HepG2 (cell line): ENCODE results near the gene PIBF1. TPM values are rescaled to one million over a fixed set of nuclear protein-coding genes. Genes with fewer than 3 reads are reported as not detected.

ENCODE experiments used
- ATAD3A ChIP-seq: sonication (generic); formaldehyde crosslinking; IDR thresholded peaks from 2 replicates; pipeline ENCODE4 v1.4.0; 2020; ENCODE audit warnings: missing genetic modification reagents
- ATF5 ChIP-seq: sonication (generic); formaldehyde crosslinking; IDR thresholded peaks from 2 replicates; pipeline ENCODE4 v1.4.0; 2020; ENCODE audit warnings: mild to moderate bottlenecking, low read depth, missing genetic modification reagents
- DNMT3B ChIP-seq: conservative IDR thresholded peaks from 2 replicates; pipeline ENCODE4 v1.6.1; 2016; ENCODE audit warnings: missing biosample characterization, control low read depth
- FOXK2 ChIP-seq: fragments of 450-650 bp; IDR thresholded peaks from 2 replicates; pipeline ENCODE4 v1.6.1; 2016
- PAF1 ChIP-seq: IDR thresholded peaks from 2 replicates; pipeline ENCODE4 v1.6.1; 2016; ENCODE audit warnings: missing genetic modification reagents, missing compliant biosample characterization
- RBAK ChIP-seq: sonication (generic); formaldehyde crosslinking; IDR thresholded peaks from 2 replicates; pipeline ENCODE4 v1.5.1; 2020; ENCODE audit warnings: mild to moderate bottlenecking, missing genetic modification reagents
- RFX5 ChIP-seq: IDR thresholded peaks from 2 replicates; pipeline ENCODE4 v1.6.1; 2011; ENCODE audit warnings: low read depth, low read length, improper control_type of control experiment
- THAP11 ChIP-seq: IDR thresholded peaks from 2 replicates; pipeline ENCODE4 v1.6.1; 2016; ENCODE audit warnings: missing biosample characterization, missing genetic modification reagents
- ZNF44 ChIP-seq: sonication (generic); formaldehyde crosslinking; IDR thresholded peaks from 2 replicates; pipeline ENCODE4 v1.5.1; 2020; ENCODE audit warnings: mild to moderate bottlenecking, missing genetic modification reagents
- ZNF446 ChIP-seq: sonication (generic); formaldehyde crosslinking; IDR thresholded peaks from 2 replicates; pipeline ENCODE4 v1.5.0; 2020; ENCODE audit warnings: mild to moderate bottlenecking, missing genetic modification reagents
- ZNF614 ChIP-seq: IDR thresholded peaks from 2 replicates; pipeline ENCODE4 v1.6.1; 2018; ENCODE audit warnings: missing biosample characterization, missing genetic modification reagents, inconsistent platforms, borderline replicate concordance
- ZNF619 ChIP-seq: sonication (generic); formaldehyde crosslinking; IDR thresholded peaks from 2 replicates; pipeline ENCODE4 v1.4.0; 2020; ENCODE audit warnings: mild to moderate bottlenecking, missing genetic modification reagents
- ZNF724P ChIP-seq: sonication (generic); formaldehyde crosslinking; IDR thresholded peaks from 2 replicates; pipeline ENCODE4 v1.8.0; 2022; ENCODE audit warnings: missing genetic modification reagents, borderline replicate concordance
- ZNF792 ChIP-seq: IDR thresholded peaks from 2 replicates; pipeline ENCODE4 v1.6.1; 2016
- polyA plus RNA-seq, 8 experiments: library from polyadenylated mRNA; depleted of rRNA in 3 of 8; stranded (reverse) in 7 of 8; unstranded in 1 of 8; fragments of >200 nt; fragmentation: Illumina TruSeq in 4 of 8; extraction: Trizol in 4 of 8; gene quantifications; 2 replicates each; pipeline versions ENCODE4 v1.2.1 to v1.2.3, GENCODE V29; 2011 to 2016; ENCODE audit warnings: low read depth in 4 of 8, missing spikeins in 1 of 8, mixed read lengths in 1 of 8; ENCODE audit not compliant: insufficient read depth in 1 of 8
- total RNA-seq, 5 experiments: library from RNA; depleted of rRNA; stranded (reverse); fragments of >200 nt; fragmentation: Illumina TruSeq; extraction: Trizol; gene quantifications; 2 replicates each; pipeline ENCODE4 v1.2.3, GENCODE V29; 2016; ENCODE audit warnings: low read depth in 1 of 5
- TF ChIP-seq, protein P1 (sequence below): sonication (generic); formaldehyde crosslinking; IDR thresholded peaks from 2 replicates; pipeline ENCODE4 v1.5.0; 2020; ENCODE audit warnings: mild to moderate bottlenecking, missing genetic modification reagents, borderline replicate concordance
- TF ChIP-seq, protein P2 (sequence below): sonication (generic); formaldehyde crosslinking; IDR thresholded peaks from 2 replicates; pipeline ENCODE4 v1.4.0; 2020; ENCODE audit warnings: missing genetic modification reagents
- TF ChIP-seq, protein P3 (sequence below): sonication (generic); formaldehyde crosslinking; conservative IDR thresholded peaks from 2 replicates; pipeline ENCODE4 v1.5.0; 2020; ENCODE audit warnings: missing genetic modification reagents

The PIBF1 gene
- total and polyA plus RNA-seq, 2 of the 13 experiments (the other 11 are each of a cell fraction or from before 2014, with no cell fraction given): 4.2 to 15.8 TPM

- TF ChIP-seq, protein P1, sequence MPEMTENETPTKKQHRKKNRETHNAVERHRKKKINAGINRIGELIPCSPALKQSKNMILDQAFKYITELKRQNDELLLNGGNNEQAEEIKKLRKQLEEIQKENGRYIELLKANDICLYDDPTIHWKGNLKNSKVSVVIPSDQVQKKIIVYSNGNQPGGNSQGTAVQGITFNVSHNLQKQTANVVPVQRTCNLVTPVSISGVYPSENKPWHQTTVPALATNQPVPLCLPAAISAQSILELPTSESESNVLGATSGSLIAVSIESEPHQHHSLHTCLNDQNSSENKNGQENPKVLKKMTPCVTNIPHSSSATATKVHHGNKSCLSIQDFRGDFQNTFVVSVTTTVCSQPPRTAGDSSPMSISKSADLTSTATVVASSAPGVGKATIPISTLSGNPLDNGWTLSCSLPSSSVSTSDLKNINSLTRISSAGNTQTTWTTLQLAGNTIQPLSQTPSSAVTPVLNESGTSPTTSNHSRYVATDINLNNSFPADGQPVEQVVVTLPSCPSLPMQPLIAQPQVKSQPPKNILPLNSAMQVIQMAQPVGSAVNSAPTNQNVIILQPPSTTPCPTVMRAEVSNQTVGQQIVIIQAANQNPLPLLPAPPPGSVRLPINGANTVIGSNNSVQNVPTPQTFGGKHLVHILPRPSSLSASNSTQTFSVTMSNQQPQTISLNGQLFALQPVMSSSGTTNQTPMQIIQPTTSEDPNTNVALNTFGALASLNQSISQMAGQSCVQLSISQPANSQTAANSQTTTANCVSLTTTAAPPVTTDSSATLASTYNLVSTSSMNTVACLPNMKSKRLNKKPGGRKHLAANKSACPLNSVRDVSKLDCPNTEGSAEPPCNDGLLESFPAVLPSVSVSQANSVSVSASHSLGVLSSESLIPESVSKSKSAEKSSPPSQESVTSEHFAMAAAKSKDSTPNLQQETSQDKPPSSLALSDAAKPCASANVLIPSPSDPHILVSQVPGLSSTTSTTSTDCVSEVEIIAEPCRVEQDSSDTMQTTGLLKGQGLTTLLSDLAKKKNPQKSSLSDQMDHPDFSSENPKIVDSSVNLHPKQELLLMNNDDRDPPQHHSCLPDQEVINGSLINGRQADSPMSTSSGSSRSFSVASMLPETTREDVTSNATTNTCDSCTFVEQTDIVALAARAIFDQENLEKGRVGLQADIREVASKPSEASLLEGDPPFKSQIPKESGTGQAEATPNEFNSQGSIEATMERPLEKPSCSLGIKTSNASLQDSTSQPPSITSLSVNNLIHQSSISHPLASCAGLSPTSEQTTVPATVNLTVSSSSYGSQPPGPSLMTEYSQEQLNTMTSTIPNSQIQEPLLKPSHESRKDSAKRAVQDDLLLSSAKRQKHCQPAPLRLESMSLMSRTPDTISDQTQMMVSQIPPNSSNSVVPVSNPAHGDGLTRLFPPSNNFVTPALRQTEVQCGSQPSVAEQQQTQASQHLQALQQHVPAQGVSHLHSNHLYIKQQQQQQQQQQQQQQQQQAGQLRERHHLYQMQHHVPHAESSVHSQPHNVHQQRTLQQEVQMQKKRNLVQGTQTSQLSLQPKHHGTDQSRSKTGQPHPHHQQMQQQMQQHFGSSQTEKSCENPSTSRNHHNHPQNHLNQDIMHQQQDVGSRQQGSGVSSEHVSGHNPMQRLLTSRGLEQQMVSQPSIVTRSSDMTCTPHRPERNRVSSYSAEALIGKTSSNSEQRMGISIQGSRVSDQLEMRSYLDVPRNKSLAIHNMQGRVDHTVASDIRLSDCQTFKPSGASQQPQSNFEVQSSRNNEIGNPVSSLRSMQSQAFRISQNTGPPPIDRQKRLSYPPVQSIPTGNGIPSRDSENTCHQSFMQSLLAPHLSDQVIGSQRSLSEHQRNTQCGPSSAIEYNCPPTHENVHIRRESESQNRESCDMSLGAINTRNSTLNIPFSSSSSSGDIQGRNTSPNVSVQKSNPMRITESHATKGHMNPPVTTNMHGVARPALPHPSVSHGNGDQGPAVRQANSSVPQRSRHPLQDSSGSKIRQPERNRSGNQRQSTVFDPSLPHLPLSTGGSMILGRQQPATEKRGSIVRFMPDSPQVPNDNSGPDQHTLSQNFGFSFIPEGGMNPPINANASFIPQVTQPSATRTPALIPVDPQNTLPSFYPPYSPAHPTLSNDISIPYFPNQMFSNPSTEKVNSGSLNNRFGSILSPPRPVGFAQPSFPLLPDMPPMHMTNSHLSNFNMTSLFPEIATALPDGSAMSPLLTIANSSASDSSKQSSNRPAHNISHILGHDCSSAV (CRISPR knock-in tag): no peak
- TF ChIP-seq ZNF446 (peak; percentile 82), ATAD3A (CRISPR knock-in tag) (no peak), ZNF724P (CRISPR knock-in tag) (peak; percentile 65; the same call in 1 of the 2 replicates), ZNF614 (CRISPR knock-in tag) (no peak), ZNF44 (no peak), RFX5 (peak; percentile 85), DNMT3B (CRISPR knock-in tag) (no peak), THAP11 (CRISPR knock-in tag) (no peak), ZNF792 (CRISPR knock-in tag) (peak; percentile 73; the same call in 1 of the 2 replicates), FOXK2 (no peak), ZNF619 (no peak), PAF1 (CRISPR knock-in tag) (no peak), ATF5 (CRISPR knock-in tag) (no peak), RBAK (no peak)
- TF ChIP-seq, protein P2, sequence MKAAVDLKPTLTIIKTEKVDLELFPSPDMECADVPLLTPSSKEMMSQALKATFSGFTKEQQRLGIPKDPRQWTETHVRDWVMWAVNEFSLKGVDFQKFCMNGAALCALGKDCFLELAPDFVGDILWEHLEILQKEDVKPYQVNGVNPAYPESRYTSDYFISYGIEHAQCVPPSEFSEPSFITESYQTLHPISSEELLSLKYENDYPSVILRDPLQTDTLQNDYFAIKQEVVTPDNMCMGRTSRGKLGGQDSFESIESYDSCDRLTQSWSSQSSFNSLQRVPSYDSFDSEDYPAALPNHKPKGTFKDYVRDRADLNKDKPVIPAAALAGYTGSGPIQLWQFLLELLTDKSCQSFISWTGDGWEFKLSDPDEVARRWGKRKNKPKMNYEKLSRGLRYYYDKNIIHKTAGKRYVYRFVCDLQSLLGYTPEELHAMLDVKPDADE: no peak; the same call in 1 of the 2 replicates
- TF ChIP-seq, protein P3, sequence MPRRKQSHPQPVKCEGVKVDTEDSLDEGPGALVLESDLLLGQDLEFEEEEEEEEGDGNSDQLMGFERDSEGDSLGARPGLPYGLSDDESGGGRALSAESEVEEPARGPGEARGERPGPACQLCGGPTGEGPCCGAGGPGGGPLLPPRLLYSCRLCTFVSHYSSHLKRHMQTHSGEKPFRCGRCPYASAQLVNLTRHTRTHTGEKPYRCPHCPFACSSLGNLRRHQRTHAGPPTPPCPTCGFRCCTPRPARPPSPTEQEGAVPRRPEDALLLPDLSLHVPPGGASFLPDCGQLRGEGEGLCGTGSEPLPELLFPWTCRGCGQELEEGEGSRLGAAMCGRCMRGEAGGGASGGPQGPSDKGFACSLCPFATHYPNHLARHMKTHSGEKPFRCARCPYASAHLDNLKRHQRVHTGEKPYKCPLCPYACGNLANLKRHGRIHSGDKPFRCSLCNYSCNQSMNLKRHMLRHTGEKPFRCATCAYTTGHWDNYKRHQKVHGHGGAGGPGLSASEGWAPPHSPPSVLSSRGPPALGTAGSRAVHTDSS: no peak
These were observed 277.0 kb downstream of the PIBF1 start, which contains the start of gene KLF5 (continued) for GRCh38 chr13:73058736-73059459.
